ENCODE data around the gene HCRTR2.
"Not testable (repeated sequence)": the region's sequence is repeated elsewhere in the genome, so short reads cannot be mapped to it uniquely, and the experiment has no call there.

The HCRTR2 gene

GRCh38 chr6:55141611-55142010 is 32.7 kb upstream of the HCRTR2 start:
- Histone ChIP-seq H3K36me3 (replicated peaks) (no peaks in the 10 kb centered on the region), H3K27ac (no peak overlapping the region), H3K27me3 (replicated peaks) (no peaks in the 10 kb centered on the region), H3K4me3 (ENCODE audit: low read depth, low read length) (no peak overlapping the region)
- DNase-seq, result no peak
- TF ChIP-seq CTCF (IDR thresholded peaks at IDR 0.05; ENCODE audit: low read depth, low read length, missing control alignments), result no peak
- in situ Hi-C loops (cut with HindIII; ENCODE audit: low pct_ligation_motif_present, low sequenced_read_pairs), result no loop called here

GRCh38 chr6:55142610-55143009 is 31.7 kb upstream of the HCRTR2 start:
- in situ Hi-C loops (cut with HindIII; ENCODE audit: low pct_ligation_motif_present, low sequenced_read_pairs), result no loop called here
- Histone ChIP-seq H3K36me3 (replicated peaks) (no peaks in the 10 kb centered on the region), H3K4me3 (ENCODE audit: low read depth, low read length) (no peak overlapping the region), H3K27ac (no peak overlapping the region), H3K27me3 (replicated peaks) (no peaks in the 10 kb centered on the region)
- TF ChIP-seq CTCF (IDR thresholded peaks at IDR 0.05; ENCODE audit: low read depth, low read length, missing control alignments), result no peak
- no peak for DNase-seq

GRCh38 chr6:55153284-55153683 is 21.0 kb upstream of the HCRTR2 start:
- in situ Hi-C loops (cut with HindIII; ENCODE audit: low pct_ligation_motif_present, low sequenced_read_pairs), result no loop called here

GRCh38 chr6:55158784-55159183 is 15.5 kb upstream of the HCRTR2 start:
- in situ Hi-C loops (cut with HindIII; ENCODE audit: low pct_ligation_motif_present, low sequenced_read_pairs); DNase-seq; H3K36me3 ChIP-seq (replicated peaks); H3K27me3 ChIP-seq (replicated peaks); H3K27ac ChIP-seq; H3K4me3 ChIP-seq (ENCODE audit: low read depth, low read length): not testable (repeated sequence)

More at GRCh38 chr6:55153284-55153683, 21.0 kb upstream of the HCRTR2 start:
- no peak for DNase-seq
- H3K27ac ChIP-seq, result no peak overlapping the region
- TF ChIP-seq CTCF (IDR thresholded peaks at IDR 0.05; ENCODE audit: low read depth, low read length, missing control alignments), result no peak
- H3K4me3 ChIP-seq (ENCODE audit: low read depth, low read length), result no peak overlapping the region
- no peaks in the 10 kb centered on the region for H3K27me3 ChIP-seq (replicated peaks)
- no peaks in the 10 kb centered on the region for H3K36me3 ChIP-seq (replicated peaks)

GRCh38 chr6:55167860-55168259 is 6.5 kb upstream of the HCRTR2 start:
- Histone ChIP-seq H3K27ac (no peak overlapping the region), H3K4me3 (ENCODE audit: low read depth, low read length) (no peak overlapping the region), H3K27me3 (replicated peaks) (no peaks in the 10 kb centered on the region), H3K36me3 (replicated peaks) (no peaks in the 10 kb centered on the region)
- no peak for DNase-seq
- TF ChIP-seq CTCF (IDR thresholded peaks at IDR 0.05; ENCODE audit: low read depth, low read length, missing control alignments), result no peak
- in situ Hi-C loops (cut with HindIII; ENCODE audit: low pct_ligation_motif_present, low sequenced_read_pairs), result no loop called here

- no peaks in the 10 kb centered on the region for H3K27me3 ChIP-seq (replicated peaks)
- no peak overlapping the region for H3K4me3 ChIP-seq (ENCODE audit: low read depth, low read length)
- no peaks in the 10 kb centered on the region for H3K36me3 ChIP-seq (replicated peaks)
- in situ Hi-C loops (cut with HindIII; ENCODE audit: low pct_ligation_motif_present, low sequenced_read_pairs), result no loop called here
- no peak overlapping the region for H3K27ac ChIP-seq
- no peak for TF ChIP-seq CTCF (IDR thresholded peaks at IDR 0.05; ENCODE audit: low read depth, low read length, missing control alignments)
- no peak for DNase-seq
Observed at GRCh38 chr6:55175078-55176049, 1.0 kb downstream of the HCRTR2 start.
